HL-60 (cell line): ENCODE measurements around the gene TRIM29.

Experiments used
- SPI1 ChIP-seq: IDR thresholded peaks from 2 replicates; pipeline ENCODE4 v1.6.1; 2012; ENCODE audit warnings: low read depth, mild to moderate bottlenecking, borderline replicate concordance
- TF ChIP-seq, protein P1 (sequence below): IDR thresholded peaks from one replicate; pipeline ENCODE4 v1.5.1; 2011; ENCODE audit warnings: low read length, control low read depth, inconsistent platforms; ENCODE audit not compliant: insufficient read depth

DNA sequence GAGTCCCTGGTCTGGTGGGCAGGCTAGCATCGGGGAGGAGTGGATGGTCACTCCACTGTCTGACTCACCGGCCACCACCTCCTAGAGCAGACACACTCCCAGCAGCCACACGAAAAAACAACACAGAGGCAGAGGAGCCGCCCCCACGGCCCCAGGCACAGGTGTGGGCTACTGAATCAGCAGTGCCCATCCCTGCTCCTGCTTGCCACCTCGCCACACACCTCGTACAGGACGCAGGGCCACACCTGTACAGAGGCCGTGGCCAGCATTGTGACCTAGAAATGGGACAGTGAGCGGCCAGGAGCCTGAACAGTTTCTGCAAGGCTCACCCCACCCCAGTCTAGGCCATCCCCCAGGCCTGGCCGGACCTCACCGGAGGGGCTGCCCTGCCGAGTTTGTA, 14.0 kb downstream of the TRIM29 start:
- TF ChIP-seq, protein P1, sequence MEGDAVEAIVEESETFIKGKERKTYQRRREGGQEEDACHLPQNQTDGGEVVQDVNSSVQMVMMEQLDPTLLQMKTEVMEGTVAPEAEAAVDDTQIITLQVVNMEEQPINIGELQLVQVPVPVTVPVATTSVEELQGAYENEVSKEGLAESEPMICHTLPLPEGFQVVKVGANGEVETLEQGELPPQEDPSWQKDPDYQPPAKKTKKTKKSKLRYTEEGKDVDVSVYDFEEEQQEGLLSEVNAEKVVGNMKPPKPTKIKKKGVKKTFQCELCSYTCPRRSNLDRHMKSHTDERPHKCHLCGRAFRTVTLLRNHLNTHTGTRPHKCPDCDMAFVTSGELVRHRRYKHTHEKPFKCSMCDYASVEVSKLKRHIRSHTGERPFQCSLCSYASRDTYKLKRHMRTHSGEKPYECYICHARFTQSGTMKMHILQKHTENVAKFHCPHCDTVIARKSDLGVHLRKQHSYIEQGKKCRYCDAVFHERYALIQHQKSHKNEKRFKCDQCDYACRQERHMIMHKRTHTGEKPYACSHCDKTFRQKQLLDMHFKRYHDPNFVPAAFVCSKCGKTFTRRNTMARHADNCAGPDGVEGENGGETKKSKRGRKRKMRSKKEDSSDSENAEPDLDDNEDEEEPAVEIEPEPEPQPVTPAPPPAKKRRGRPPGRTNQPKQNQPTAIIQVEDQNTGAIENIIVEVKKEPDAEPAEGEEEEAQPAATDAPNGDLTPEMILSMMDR: no peak
- TF ChIP-seq SPI1: no peak
